K562 (cell line): ENCODE data around the gene CHPF2. TPM values are rescaled to one million over a fixed set of nuclear protein-coding genes. Genes with fewer than 3 reads are reported as not detected.

ENCODE experiments used
- ATAC-seq: fragments of 200-7000 bp; cut with Tn5 transposase; 3 replicates; pipeline ENCODE4 v1.9.1; 2020; ENCODE audit warnings: moderate library complexity
- BruUV-seq: library from RNA; stranded (reverse); fragments of 400-500 nt; replicated peaks from 2 replicates; lab custom pipeline; 2021; lab: Mats Ljungman, UMichigan
- CTCF ChIA-PET: fragments of 300-600 bp; formaldehyde crosslinking; extraction: SDS; loops from one replicate; lab custom pipeline; 2021; ENCODE audit warnings: low intra/inter-chr PET ratio; lab: Yijun Ruan, JAX
- POLR2A ChIA-PET: fragments of 300-600, 350-650 bp; sonication (Branson Sonifier 250); formaldehyde crosslinking; extraction: SDS; loops from one replicate; lab custom pipeline; 2021; ENCODE audit warnings: antibody characterized with exemption, inconsistent platforms; lab: Yijun Ruan, JAX
- DNase-seq, 4 experiments: peaks; one replicate each; pipeline versions ENCODE4 v3.0.0 to v3.0.0-alpha.2; 2011 to 2018; ENCODE audit warnings: low spot score in 3 of 4, mixed read lengths in 3 of 4; ENCODE audit errors: extremely low read depth in 1 of 4
- FAIRE-seq: peaks from 2 replicates; lab custom pipeline; 2011; peaks lifted over from hg19 to GRCh38; lab: Jason Lieb, UNC
- H2AFZ ChIP-seq: 2 replicates; pipeline ENCODE4 v1.6.0; 2011; ENCODE audit warnings: low read depth, low read length, control low read depth, inconsistent platforms
- H3K27ac ChIP-seq: fragments of 200-600 bp; 3 replicates; pipeline ENCODE4 v1.8.0; 2011; ENCODE audit warnings: low read depth, mild to moderate bottlenecking, control low read depth, inconsistent platforms, low read length, moderate library complexity, mixed read lengths; ENCODE audit errors: extremely low read depth
- H3K27me3 ChIP-seq, 2 experiments: fragments of 300-600 bp in 1 of 2; 2 replicates in 1 of 2; 3 replicates in 1 of 2; pipeline versions ENCODE4 v1.6.0 to v1.8.0; 2011; ENCODE audit warnings: inconsistent platforms in 2 of 2, low read length in 2 of 2, mild to moderate bottlenecking in 1 of 2, mixed read lengths in 1 of 2, moderate library complexity in 1 of 2; ENCODE audit not compliant: control insufficient read depth in 2 of 2, insufficient read depth in 2 of 2
- H3K36me3 ChIP-seq: fragments of 300-600 bp; 3 replicates; pipeline ENCODE4 v1.8.0; 2011; ENCODE audit warnings: mild to moderate bottlenecking, low read length, inconsistent platforms; ENCODE audit not compliant: control insufficient read depth, insufficient read depth
- H3K4me1 ChIP-seq, 2 experiments: fragments of 200-600 bp in 1 of 2; replicated peaks in 1 of 2; 2 replicates in 1 of 2; 3 replicates in 1 of 2; pipeline versions ENCODE4 v1.5.1 to v1.8.0; 2011; ENCODE audit warnings: inconsistent platforms in 2 of 2, low read length in 2 of 2, mild to moderate bottlenecking in 1 of 2, mixed read lengths in 1 of 2, moderate library complexity in 1 of 2; ENCODE audit not compliant: control insufficient read depth in 2 of 2, insufficient read depth in 2 of 2
- H3K4me2 ChIP-seq: 2 replicates; pipeline ENCODE4 v1.6.1; 2011; ENCODE audit warnings: low read length, control low read depth, inconsistent platforms, mixed read lengths; ENCODE audit not compliant: insufficient read depth
- H3K4me3 ChIP-seq: fragments of 200-600 bp; sonication (generic), shearing (Covaris generic); 2 replicates; pipeline ENCODE4 v1.5.1; 2016; ENCODE audit warnings: control low read depth, inconsistent platforms
- H3K79me2 ChIP-seq: fragments of 200-600 bp; 3 replicates; pipeline ENCODE4 v1.8.0; 2011; ENCODE audit warnings: low read length, inconsistent platforms; ENCODE audit not compliant: control insufficient read depth, insufficient read depth
- H3K9ac ChIP-seq, 2 experiments: 2 replicates each; pipeline versions ENCODE4 v1.6.0 to v1.6.1; 2011; ENCODE audit warnings: low read depth in 2 of 2, low read length in 2 of 2, control low read depth in 1 of 2, inconsistent platforms in 1 of 2, mild to moderate bottlenecking in 1 of 2, mixed read lengths in 1 of 2; ENCODE audit not compliant: insufficient read depth in 1 of 2
- H3K9me1 ChIP-seq: one replicate; pipeline ENCODE4 v1.6.0; 2011; ENCODE audit warnings: inconsistent platforms, mild to moderate bottlenecking, low read length, moderate library complexity; ENCODE audit not compliant: control insufficient read depth, insufficient read depth
- H3K9me3 ChIP-seq: replicated peaks from 2 replicates; pipeline ENCODE4 v1.5.1; 2011; ENCODE audit warnings: low read depth, low read length, inconsistent platforms; ENCODE audit not compliant: control insufficient read depth, insufficient read depth
- H4K20me1 ChIP-seq: replicated peaks from 2 replicates; pipeline ENCODE4 v1.6.1; 2011; ENCODE audit warnings: low read length, inconsistent platforms, mixed read lengths; ENCODE audit not compliant: control insufficient read depth, insufficient read depth
- BACH1 ChIP-seq: fragments of 200-800 bp; sonication (Bioruptor generic); IDR thresholded peaks from 2 replicates; pipeline ENCODE4 v1.6.1; 2016; ENCODE audit warnings: missing genetic modification characterization, missing compliant biosample characterization
- CTCF ChIP-seq, 3 experiments: IDR thresholded peaks in 2 of 3; conservative IDR thresholded peaks in 1 of 3; 2 replicates each; pipeline ENCODE4 v1.5.1; 2011 to 2012; ENCODE audit warnings: low read length in 3 of 3, mild to moderate bottlenecking in 3 of 3, control low read depth in 2 of 3, improper control_type of control experiment in 1 of 3, inconsistent platforms in 1 of 3, low read depth in 1 of 3, mixed read lengths in 1 of 3, moderate library complexity in 1 of 3; ENCODE audit not compliant: insufficient read depth in 2 of 3
- GATA2 ChIP-seq: sonication (generic); formaldehyde crosslinking; IDR thresholded peaks from 2 replicates; pipeline ENCODE4 v1.4.0; 2020; ENCODE audit warnings: mild to moderate bottlenecking, missing genetic modification reagents
- WGBS: fragments of 100-300 bp; shearing (Covaris generic); methylation state at CpG from one replicate; pipeline ENCODE4 v1.1.6; 2016; ENCODE audit warnings: low coverage, mixed read lengths; ENCODE audit not compliant: insufficient coverage; ENCODE audit errors: missing lambda C conversion rate; 5-methylcytosine and 5-hydroxymethylcytosine counted together
- in situ Hi-C: fragments of 300-500 bp; cut with MboI; formaldehyde crosslinking; loops from 4 replicates; pipeline ENCODE4 v1.15.0; 2018; ENCODE audit warnings: inconsistent platforms, mixed read lengths
- intact Hi-C: fragments of 100-400 bp; cut with micrococcal nuclease; formaldehyde crosslinking; loops from 2 replicates; pipeline ENCODE4 v1.14.2; 2022
- polyA plus RNA-seq, 8 experiments: library from polyadenylated mRNA; depleted of rRNA in 4 of 8; stranded (reverse) in 5 of 8; unstranded in 3 of 8; fragments of >200 nt; fragmentation: Nextera tagmentation in 2 of 8; fragmentation: Illumina TruSeq in 1 of 8; extraction: Ambion mirVana in 2 of 8; extraction: Trizol in 1 of 8; gene quantifications; 2 replicates each; pipeline versions ENCODE4 v1.2.1 to v1.2.3, GENCODE V29; 2011 to 2014; ENCODE audit warnings: inconsistent platforms in 1 of 8, missing spikeins in 1 of 8
- total RNA-seq, 7 experiments: library from RNA; depleted of rRNA in 6 of 7; stranded (reverse); fragments of >200 nt in 6 of 7; fragmentation: Illumina TruSeq in 2 of 7; extraction: Trizol in 2 of 7; gene quantifications; 2 replicates each; pipeline versions ENCODE4 v1.2.1 to v1.2.3, GENCODE V29; 2011 to 2021; ENCODE audit warnings: low replicate concordance in 1 of 7

CHPF2 gene
- total and polyA plus RNA-seq, 9 of the 15 experiments (the other 6 are each of a cell fraction or from before 2014, with no cell fraction given): 0.08 to 32.8 (median 10.5) TPM

- Histone ChIP-seq H3K9ac (peak overlapping the region in 1 of 2 experiments; percentile 39; a peak in 2 of 4 replicates), H3K9me3 (no peaks in the 10 kb centered on the region), H4K20me1 (peaks cover 36% of the 10 kb centered on the region), H3K4me2 (0 out of 2 replicates have a peak overlapping the region, but pooled peaks have one; percentile 6), H3K79me2 (no peaks in the 10 kb centered on the region), H3K4me3 (0 out of 2 replicates have a peak overlapping the region, but pooled peaks have one; percentile 15), H3K4me1 (peaks cover 32 to 69% of the 10 kb centered on the region in 2 experiments), H3K27me3 (peaks cover 0 to 22% of the 10 kb centered on the region in 2 experiments; a peak in 2 of 5 replicates), H2AFZ (no peak overlapping the region), H3K9me1 (peaks cover 8% of the 10 kb centered on the region), H3K27ac (no peak overlapping the region), H3K36me3 (no peaks in the 10 kb centered on the region)
- in situ Hi-C loops: no loop called here
- ChIA-PET CTCF (interaction anchor here (0.5 to 3.6 kb wide), 12 partner anchors 41 to 801 kb away, joined by 3 to 32 read pairs (median 4); no protein-coding TSS in a partner anchor), POLR2A (interaction anchor here (0.6 to 3.5 kb wide), 8 partner anchors 11 to 121 kb away, joined by 3 to 34 read pairs (median 3); partner anchors contain the start of genes ABCF2 and CHPF2)
- no peak for DNase-seq
- BruUV-seq: no TSS peak
- FAIRE-seq: no peak
- intact Hi-C loops: loop anchor here (1.0 to 5.0 kb wide), 4 partner anchors 18 to 121 kb away; partner anchors contain the start of gene ABCF2
- TF ChIP-seq GATA2 (CRISPR knock-in tag) (0 out of 2 replicates have a peak, but pooled peaks have one; percentile 9), CTCF (IDR thresholded peaks at IDR 0.05 in 2 of 3, conservative IDR thresholded peaks at IDR 0.05 in 1 of 3; ENCODE audit: insufficient read depth in 2 of 3, low read depth in 1 of 3, low read length in 3 of 3) (0 out of 6 replicates have a peak, but pooled peaks of 1 of the 3 experiments have one; percentile 5), BACH1 (tag) (no peak)
- WGBS: 19% methylated on average over 14 of the region's 15 CpGs
- no peak for ATAC-seq
These were observed 12.6 kb downstream of the CHPF2 start for GRCh38 chr7:151244841-151245346.
